Panc1 (cell line): Measurements from ENCODE around the gene GALNT11. TPM values are rescaled to one million over a fixed set of nuclear protein-coding genes. Genes with fewer than 3 reads are reported as not detected.
"Not testable (repeated sequence)": the region's sequence is repeated elsewhere in the genome, so short reads cannot be mapped to it uniquely, and the experiment has no call there.

Experiments
- ATAC-seq: fragments of 200-7000 bp; cut with Tn5 transposase; 2 replicates; pipeline ENCODE4 v1.9.1; 2020; ENCODE audit warnings: mild to moderate bottlenecking, moderate library complexity
- BruUV-seq: library from RNA; stranded (reverse); fragments of 400-500 nt; replicated peaks from 2 replicates; lab custom pipeline; 2021; lab: Mats Ljungman, UMichigan
- CTCF ChIA-PET: fragments of 300-600 bp; sonication (Branson Sonifier 250); formaldehyde crosslinking; loops from one replicate; lab custom pipeline; 2022; ENCODE audit warnings: antibody characterized with exemption; lab: Charles Lee
- POLR2A ChIA-PET: fragments of 300-600 bp; sonication (Branson Sonifier 250); formaldehyde crosslinking; loops from one replicate; lab custom pipeline; 2022; ENCODE audit warnings: antibody characterized with exemption; lab: Charles Lee
- DNase-seq: peaks from one replicate; pipeline ENCODE4 v3.0.0-alpha.2; 2010; ENCODE audit warnings: low read depth, low spot score
- H3K27ac ChIP-seq: 2 replicates; pipeline ENCODE4 v1.5.1; 2011; ENCODE audit warnings: mild to moderate bottlenecking, low read length, inconsistent platforms
- H3K27me3 ChIP-seq: fragments of 200-500 bp; sonication (Bioruptor generic); 2 replicates; pipeline ENCODE4 v1.6.0; 2014; ENCODE audit warnings: low read length, inconsistent platforms; ENCODE audit not compliant: control insufficient read depth, insufficient read depth
- H3K36me3 ChIP-seq: fragments of 200-500 bp; sonication (Bioruptor generic); 2 replicates; pipeline ENCODE4 v1.5.1; 2014; ENCODE audit warnings: inconsistent platforms, mild to moderate bottlenecking, low read length, moderate library complexity; ENCODE audit not compliant: control insufficient read depth, insufficient read depth
- H3K4me1 ChIP-seq: 2 replicates; pipeline ENCODE4 v1.5.1; 2011; ENCODE audit warnings: inconsistent platforms, mild to moderate bottlenecking, low read length, moderate library complexity; ENCODE audit not compliant: control insufficient read depth, insufficient read depth
- H3K4me3 ChIP-seq, 2 experiments: 2 replicates each; pipeline ENCODE4 v1.5.1; 2011 to 2012; ENCODE audit warnings: low read depth in 2 of 2, low read length in 2 of 2, mild to moderate bottlenecking in 2 of 2, inconsistent platforms in 1 of 2, moderate library complexity in 1 of 2
- H3K9me3 ChIP-seq: fragments of 200-500 bp; sonication (Bioruptor generic); 2 replicates; pipeline ENCODE4 v1.5.1; 2014; ENCODE audit warnings: low read depth, mild to moderate bottlenecking, inconsistent platforms, low read length, moderate library complexity; ENCODE audit not compliant: control insufficient read depth, insufficient read depth
- POLR2AphosphoS5 ChIP-seq: IDR thresholded peaks from 2 replicates; pipeline ENCODE4 v1.6.1; 2012; ENCODE audit warnings: mild to moderate bottlenecking, low read depth, low read length, moderate library complexity
- SIN3A ChIP-seq: IDR thresholded peaks from 2 replicates; pipeline ENCODE4 v1.6.1; 2012; ENCODE audit warnings: low read depth, mild to moderate bottlenecking, low read length, moderate library complexity, borderline replicate concordance; ENCODE audit not compliant: insufficient read depth
- TCF7L2 ChIP-seq: IDR thresholded peaks from 2 replicates; pipeline ENCODE4 v1.6.1; 2011; ENCODE audit warnings: mild to moderate bottlenecking, low read depth, low read length, inconsistent platforms
- in situ Hi-C: cut with HindIII; loops from 2 replicates; pipeline ENCODE4 v1.10.0; 2016; ENCODE audit warnings: low sequenced_read_pairs, low pct_unique_long_range_greater_than_20kb
- intact Hi-C: fragments of 100-400 bp; cut with micrococcal nuclease; formaldehyde crosslinking; loops from one replicate; pipeline ENCODE4 v1.10.0; 2022; ENCODE audit not compliant: unreplicated experiment
- total RNA-seq: library from RNA; stranded (reverse); gene quantifications from one replicate; pipeline ENCODE4 v1.2.1, GENCODE V29; 2021; ENCODE audit not compliant: unreplicated experiment
- TF ChIP-seq, protein P1 (sequence below): fragments of 450-650 bp; IDR thresholded peaks from 2 replicates; pipeline ENCODE4 v1.5.1; 2017; ENCODE audit warnings: mild to moderate bottlenecking
- TF ChIP-seq, protein P2 (sequence below), 2 experiments: IDR thresholded peaks; 2 replicates each; pipeline ENCODE4 v1.6.1; 2011 to 2012; ENCODE audit warnings: low read depth in 2 of 2, control low read depth in 1 of 2, low read length in 1 of 2, mild to moderate bottlenecking in 1 of 2, moderate library complexity in 1 of 2; ENCODE audit not compliant: insufficient read depth in 1 of 2

Gene GALNT11
- total RNA-seq, 1 experiment from 2014 or later: 48.7 TPM

DNA sequence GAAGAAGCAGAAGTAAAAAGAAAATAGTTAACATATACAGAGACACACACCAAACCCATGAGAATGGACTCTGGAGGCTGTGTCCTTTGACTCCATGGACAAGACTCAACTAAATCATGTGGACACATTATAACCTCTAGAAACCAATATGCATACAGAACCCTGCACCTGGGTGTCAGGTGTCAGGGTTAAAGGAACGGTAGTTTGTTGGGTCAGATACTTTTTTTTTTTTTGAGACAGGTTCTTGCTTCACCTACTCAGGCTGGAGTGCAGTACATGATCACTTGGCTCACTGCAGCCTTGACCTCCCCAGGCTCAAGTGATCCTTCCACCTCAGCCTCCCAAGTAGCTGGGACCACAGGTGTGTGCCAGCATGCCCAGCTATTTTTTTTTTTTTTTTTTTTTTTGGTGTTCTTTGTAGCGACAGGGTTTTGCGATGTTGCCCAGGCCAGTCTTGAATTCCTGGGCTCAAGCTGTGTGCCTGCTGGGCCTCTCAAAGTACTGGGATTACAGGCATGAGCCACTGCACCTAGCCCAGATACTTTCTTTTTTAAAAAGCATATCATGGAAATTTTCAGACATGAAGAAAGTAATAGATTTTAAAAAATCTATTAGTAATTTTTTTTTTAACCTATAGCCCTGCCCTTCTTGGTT lies 31.3 kb downstream of the GALNT11 start:
- ChIA-PET CTCF (no interaction called here), POLR2A (no interaction called here)
- Histone ChIP-seq H3K27ac (no peak overlapping the region), H3K36me3 (no peaks in the 10 kb centered on the region), H3K4me1 (no peaks in the 10 kb centered on the region), H3K27me3 (no peaks in the 10 kb centered on the region), H3K9me3 (no peaks in the 10 kb centered on the region), H3K4me3 (no peak overlapping the region)
- in situ Hi-C loops (no loop called here), intact Hi-C loops (no loop called here)
- BruUV-seq: no TSS peak
- DNase-seq (no peak), ATAC-seq (no peak)
- TF ChIP-seq SIN3A: no peak
- TF ChIP-seq, protein P1, sequence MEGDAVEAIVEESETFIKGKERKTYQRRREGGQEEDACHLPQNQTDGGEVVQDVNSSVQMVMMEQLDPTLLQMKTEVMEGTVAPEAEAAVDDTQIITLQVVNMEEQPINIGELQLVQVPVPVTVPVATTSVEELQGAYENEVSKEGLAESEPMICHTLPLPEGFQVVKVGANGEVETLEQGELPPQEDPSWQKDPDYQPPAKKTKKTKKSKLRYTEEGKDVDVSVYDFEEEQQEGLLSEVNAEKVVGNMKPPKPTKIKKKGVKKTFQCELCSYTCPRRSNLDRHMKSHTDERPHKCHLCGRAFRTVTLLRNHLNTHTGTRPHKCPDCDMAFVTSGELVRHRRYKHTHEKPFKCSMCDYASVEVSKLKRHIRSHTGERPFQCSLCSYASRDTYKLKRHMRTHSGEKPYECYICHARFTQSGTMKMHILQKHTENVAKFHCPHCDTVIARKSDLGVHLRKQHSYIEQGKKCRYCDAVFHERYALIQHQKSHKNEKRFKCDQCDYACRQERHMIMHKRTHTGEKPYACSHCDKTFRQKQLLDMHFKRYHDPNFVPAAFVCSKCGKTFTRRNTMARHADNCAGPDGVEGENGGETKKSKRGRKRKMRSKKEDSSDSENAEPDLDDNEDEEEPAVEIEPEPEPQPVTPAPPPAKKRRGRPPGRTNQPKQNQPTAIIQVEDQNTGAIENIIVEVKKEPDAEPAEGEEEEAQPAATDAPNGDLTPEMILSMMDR: no peak
- no peak for TF ChIP-seq TCF7L2
- TF ChIP-seq, protein P2, sequence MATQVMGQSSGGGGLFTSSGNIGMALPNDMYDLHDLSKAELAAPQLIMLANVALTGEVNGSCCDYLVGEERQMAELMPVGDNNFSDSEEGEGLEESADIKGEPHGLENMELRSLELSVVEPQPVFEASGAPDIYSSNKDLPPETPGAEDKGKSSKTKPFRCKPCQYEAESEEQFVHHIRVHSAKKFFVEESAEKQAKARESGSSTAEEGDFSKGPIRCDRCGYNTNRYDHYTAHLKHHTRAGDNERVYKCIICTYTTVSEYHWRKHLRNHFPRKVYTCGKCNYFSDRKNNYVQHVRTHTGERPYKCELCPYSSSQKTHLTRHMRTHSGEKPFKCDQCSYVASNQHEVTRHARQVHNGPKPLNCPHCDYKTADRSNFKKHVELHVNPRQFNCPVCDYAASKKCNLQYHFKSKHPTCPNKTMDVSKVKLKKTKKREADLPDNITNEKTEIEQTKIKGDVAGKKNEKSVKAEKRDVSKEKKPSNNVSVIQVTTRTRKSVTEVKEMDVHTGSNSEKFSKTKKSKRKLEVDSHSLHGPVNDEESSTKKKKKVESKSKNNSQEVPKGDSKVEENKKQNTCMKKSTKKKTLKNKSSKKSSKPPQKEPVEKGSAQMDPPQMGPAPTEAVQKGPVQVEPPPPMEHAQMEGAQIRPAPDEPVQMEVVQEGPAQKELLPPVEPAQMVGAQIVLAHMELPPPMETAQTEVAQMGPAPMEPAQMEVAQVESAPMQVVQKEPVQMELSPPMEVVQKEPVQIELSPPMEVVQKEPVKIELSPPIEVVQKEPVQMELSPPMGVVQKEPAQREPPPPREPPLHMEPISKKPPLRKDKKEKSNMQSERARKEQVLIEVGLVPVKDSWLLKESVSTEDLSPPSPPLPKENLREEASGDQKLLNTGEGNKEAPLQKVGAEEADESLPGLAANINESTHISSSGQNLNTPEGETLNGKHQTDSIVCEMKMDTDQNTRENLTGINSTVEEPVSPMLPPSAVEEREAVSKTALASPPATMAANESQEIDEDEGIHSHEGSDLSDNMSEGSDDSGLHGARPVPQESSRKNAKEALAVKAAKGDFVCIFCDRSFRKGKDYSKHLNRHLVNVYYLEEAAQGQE (IDR thresholded peaks at IDR 0.05; ENCODE audit: insufficient read depth in 1 of 2, low read depth in 2 of 2, low read length in 1 of 2): no peak
- TF ChIP-seq POLR2AphosphoS5: no peak

DNA sequence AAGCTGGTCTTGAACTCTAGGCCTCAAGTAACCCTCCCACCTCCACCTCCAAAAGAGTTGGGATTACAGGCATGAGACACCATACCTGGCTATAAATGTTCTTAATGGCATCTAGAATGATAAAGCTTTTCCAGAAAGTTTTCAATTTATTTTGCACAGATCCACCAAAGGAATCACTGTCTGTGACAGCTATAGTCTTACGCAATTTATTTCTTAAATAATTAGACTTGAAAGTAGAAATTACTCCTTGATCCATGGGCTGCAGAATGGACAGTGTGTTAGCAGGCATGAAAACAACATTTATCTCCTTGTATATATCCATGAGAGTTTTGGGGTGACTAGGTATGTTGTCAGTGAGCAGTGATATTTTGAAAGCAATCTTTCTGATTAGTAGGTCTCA lies 33.8 kb downstream of the GALNT11 start:
- no TSS peak for BruUV-seq
- ChIA-PET CTCF (no interaction called here), POLR2A (interaction anchor here (0.7 kb wide), 1 partner anchor 119 kb away, joined by 3 read pairs; no protein-coding TSS in a partner anchor)
- intact Hi-C loops (no loop called here), in situ Hi-C loops (no loop called here)
- Histone ChIP-seq H3K4me1 (no peaks in the 10 kb centered on the region), H3K4me3 (no peak overlapping the region), H3K36me3 (no peaks in the 10 kb centered on the region), H3K27ac (no peak overlapping the region), H3K9me3 (no peaks in the 10 kb centered on the region), H3K27me3 (no peaks in the 10 kb centered on the region)
- no peak for DNase-seq
- no peak for ATAC-seq
- TF ChIP-seq POLR2AphosphoS5: no peak
- no peak for TF ChIP-seq TCF7L2
- TF ChIP-seq SIN3A: no peak
- TF ChIP-seq, protein P1: no peak
- TF ChIP-seq, protein P2 (IDR thresholded peaks at IDR 0.05; ENCODE audit: insufficient read depth in 1 of 2, low read depth in 2 of 2, low read length in 1 of 2): no peak

DNA sequence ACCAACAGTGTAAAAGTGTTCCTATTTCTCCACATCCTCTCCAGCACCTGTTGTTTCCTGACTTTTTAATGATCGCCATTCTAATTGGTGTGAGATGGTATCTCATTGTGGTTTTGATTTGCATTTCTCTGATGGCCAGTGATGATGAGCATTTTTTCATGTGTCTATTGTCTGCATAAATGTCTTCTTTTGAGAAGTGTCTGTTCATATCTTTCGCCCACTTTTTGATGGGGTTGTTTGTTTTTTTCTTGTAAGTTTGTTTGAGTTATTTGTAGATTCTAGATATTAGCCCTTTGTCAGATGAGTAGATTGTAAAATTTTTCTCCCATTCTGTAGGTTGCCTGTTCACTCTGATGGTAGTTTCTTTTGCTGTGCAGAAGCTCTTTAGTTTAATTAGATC lies 35.6 kb downstream of the GALNT11 start:
- BruUV-seq, H3K9me3 ChIP-seq, ATAC-seq, H3K4me1 ChIP-seq, H3K27me3 ChIP-seq, intact Hi-C loops, in situ Hi-C loops, CTCF ChIA-PET, POLR2A ChIA-PET, H3K27ac ChIP-seq, H3K36me3 ChIP-seq, DNase-seq, H3K4me3 ChIP-seq: not testable (repeated sequence)
